Mammary epithelial cell (primary cell): ENCODE measurements around the gene IL17D.

Source experiments
- EZH2 ChIP-seq: IDR thresholded peaks from 2 replicates; pipeline ENCODE4 v1.6.1; 2012; ENCODE audit warnings: low read length, inconsistent platforms, borderline replicate concordance
- TF ChIP-seq, protein P1 (sequence below), 2 donors: IDR thresholded peaks in 1 of 2; conservative IDR thresholded peaks in 1 of 2; 2 replicates each; pipeline ENCODE4 v1.5.1; 2011 to 2012; ENCODE audit warnings: inconsistent platforms in 2 of 2, low read length in 2 of 2, mild to moderate bottlenecking in 2 of 2, control low read depth in 1 of 2, low read depth in 1 of 2; ENCODE audit not compliant: insufficient read depth in 1 of 2; ENCODE audit errors: extremely low read depth in 1 of 2

DNA sequence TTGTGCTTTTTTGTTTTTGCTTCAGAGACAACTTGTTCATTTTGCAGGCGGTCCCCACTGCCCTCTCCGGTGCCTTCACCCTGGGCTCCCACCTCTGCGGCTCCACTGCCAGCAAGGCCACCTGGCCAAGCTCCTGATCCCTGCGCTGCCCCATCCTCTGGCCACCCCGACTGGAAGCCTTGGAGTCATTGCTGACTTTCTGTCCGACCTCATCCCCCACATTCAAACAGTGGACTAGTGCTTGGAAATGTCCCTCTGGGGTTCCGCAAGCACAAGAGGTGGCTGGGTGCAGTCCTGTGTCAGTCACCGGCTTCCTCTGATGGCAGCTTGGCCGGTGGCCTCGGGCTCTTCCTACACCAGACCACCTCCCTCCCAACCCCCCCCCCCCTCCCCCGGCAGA is 17.0 kb downstream of the IL17D start:
- TF ChIP-seq, protein P1, sequence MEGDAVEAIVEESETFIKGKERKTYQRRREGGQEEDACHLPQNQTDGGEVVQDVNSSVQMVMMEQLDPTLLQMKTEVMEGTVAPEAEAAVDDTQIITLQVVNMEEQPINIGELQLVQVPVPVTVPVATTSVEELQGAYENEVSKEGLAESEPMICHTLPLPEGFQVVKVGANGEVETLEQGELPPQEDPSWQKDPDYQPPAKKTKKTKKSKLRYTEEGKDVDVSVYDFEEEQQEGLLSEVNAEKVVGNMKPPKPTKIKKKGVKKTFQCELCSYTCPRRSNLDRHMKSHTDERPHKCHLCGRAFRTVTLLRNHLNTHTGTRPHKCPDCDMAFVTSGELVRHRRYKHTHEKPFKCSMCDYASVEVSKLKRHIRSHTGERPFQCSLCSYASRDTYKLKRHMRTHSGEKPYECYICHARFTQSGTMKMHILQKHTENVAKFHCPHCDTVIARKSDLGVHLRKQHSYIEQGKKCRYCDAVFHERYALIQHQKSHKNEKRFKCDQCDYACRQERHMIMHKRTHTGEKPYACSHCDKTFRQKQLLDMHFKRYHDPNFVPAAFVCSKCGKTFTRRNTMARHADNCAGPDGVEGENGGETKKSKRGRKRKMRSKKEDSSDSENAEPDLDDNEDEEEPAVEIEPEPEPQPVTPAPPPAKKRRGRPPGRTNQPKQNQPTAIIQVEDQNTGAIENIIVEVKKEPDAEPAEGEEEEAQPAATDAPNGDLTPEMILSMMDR (conservative IDR thresholded peaks at IDR 0.05 in 1 of 2, IDR thresholded peaks at IDR 0.05 in 1 of 2; ENCODE audit: extremely low read depth in 1 of 2, insufficient read depth in 1 of 2, low read depth in 1 of 2, low read length in 2 of 2): no peak
- TF ChIP-seq EZH2: no peak
